Neuronal stem cell (in vitro differentiated cells): ENCODE data around the gene FBP2. TPM values are rescaled to one million over a fixed set of nuclear protein-coding genes. Genes with fewer than 3 reads are reported as not detected.

Experiments
- DNase-seq: peaks from one replicate; pipeline ENCODE4 v3.0.0-alpha.2; 2013; ENCODE audit warnings: low spot score
- H2AFZ ChIP-seq: one replicate; pipeline ENCODE4 v1.6.1; 2013; ENCODE audit warnings: mild to moderate bottlenecking, low read length, inconsistent platforms
- H2AK5ac ChIP-seq: 2 replicates; pipeline ENCODE4 v1.6.1; 2013; ENCODE audit warnings: low read depth, mild to moderate bottlenecking, inconsistent platforms, low read length, moderate library complexity, mixed read lengths
- H2BK120ac ChIP-seq: 2 replicates; pipeline ENCODE4 v1.6.1; 2013; ENCODE audit warnings: low read depth, mild to moderate bottlenecking, inconsistent platforms, low read length, moderate library complexity, mixed read lengths
- H2BK12ac ChIP-seq: one replicate; pipeline ENCODE4 v1.6.1; 2013; ENCODE audit warnings: low read length, inconsistent platforms
- H2BK15ac ChIP-seq: 2 replicates; pipeline ENCODE4 v1.6.1; 2013; ENCODE audit warnings: mild to moderate bottlenecking, low read length, inconsistent platforms, mixed read lengths
- H2BK5ac ChIP-seq: one replicate; pipeline ENCODE4 v1.6.1; 2013; ENCODE audit warnings: inconsistent platforms, mild to moderate bottlenecking, low read length, moderate library complexity
- H3K14ac ChIP-seq: one replicate; pipeline ENCODE4 v1.6.1; 2013; ENCODE audit warnings: low read length, inconsistent platforms
- H3K18ac ChIP-seq: 2 replicates; pipeline ENCODE4 v1.6.1; 2013; ENCODE audit warnings: low read length, inconsistent platforms
- H3K23ac ChIP-seq: 2 replicates; pipeline ENCODE4 v1.6.1; 2013; ENCODE audit warnings: low read depth, mild to moderate bottlenecking, mixed read lengths, low read length, inconsistent platforms; ENCODE audit not compliant: poor library complexity
- H3K27ac ChIP-seq: replicated peaks from 3 replicates; pipeline ENCODE4 v1.5.1; 2013; ENCODE audit warnings: low read length, inconsistent platforms
- H3K27me3 ChIP-seq, 3 experiments: 2 replicates each; pipeline ENCODE4 v1.6.1; 2013; ENCODE audit warnings: low read length in 3 of 3, mild to moderate bottlenecking in 2 of 3, inconsistent platforms in 1 of 3, low read depth in 1 of 3, mixed read lengths in 1 of 3, moderate library complexity in 1 of 3; ENCODE audit not compliant: control insufficient read depth in 3 of 3, insufficient read depth in 3 of 3
- H3K36me3 ChIP-seq, 2 donors: replicated peaks in 1 of 2; 2 replicates each; pipeline ENCODE4 v1.6.1; 2013; ENCODE audit warnings: low read length in 2 of 2; ENCODE audit not compliant: control insufficient read depth in 2 of 2, insufficient read depth in 2 of 2
- H3K4ac ChIP-seq: 2 replicates; pipeline ENCODE4 v1.6.1; 2013; ENCODE audit warnings: inconsistent platforms, mild to moderate bottlenecking, low read length, moderate library complexity
- H3K4me1 ChIP-seq, 2 donors: 1 replicate in 1 of 2; 2 replicates in 1 of 2; pipeline ENCODE4 v1.6.1; 2013; ENCODE audit warnings: low read length in 2 of 2, low read depth in 1 of 2; ENCODE audit not compliant: control insufficient read depth in 2 of 2, insufficient read depth in 1 of 2
- H3K4me2 ChIP-seq: one replicate; pipeline ENCODE4 v1.6.1; 2013; ENCODE audit warnings: mild to moderate bottlenecking, low read length, inconsistent platforms; ENCODE audit not compliant: insufficient read depth, poor library complexity, severe bottlenecking
- H3K4me3 ChIP-seq, 2 donors: 2 replicates each; pipeline ENCODE4 v1.5.1; 2013; ENCODE audit warnings: low read length in 2 of 2, mild to moderate bottlenecking in 2 of 2, inconsistent platforms in 1 of 2, moderate library complexity in 1 of 2
- H3K79me1 ChIP-seq: one replicate; pipeline ENCODE4 v1.6.1; 2013; ENCODE audit warnings: low read depth, mild to moderate bottlenecking, inconsistent platforms, low read length, moderate library complexity
- H3K9ac ChIP-seq: one replicate; pipeline ENCODE4 v1.6.1; 2013; ENCODE audit warnings: mild to moderate bottlenecking, low read depth, low read length, inconsistent platforms; ENCODE audit not compliant: poor library complexity
- H3K9me3 ChIP-seq, 2 donors: replicated peaks in 1 of 2; 2 replicates each; pipeline versions ENCODE3 to v1.6.1; 2013; ENCODE audit warnings: low read length in 2 of 2, mild to moderate bottlenecking in 2 of 2, inconsistent platforms in 1 of 2, low read depth in 1 of 2, mixed read lengths in 1 of 2, moderate library complexity in 1 of 2; ENCODE audit not compliant: control insufficient read depth in 2 of 2, insufficient read depth in 1 of 2
- H4K8ac ChIP-seq: one replicate; pipeline ENCODE4 v1.6.1; 2013; ENCODE audit warnings: low read depth, mild to moderate bottlenecking, inconsistent platforms, low read length, moderate library complexity
- H4K91ac ChIP-seq: one replicate; pipeline ENCODE4 v1.6.1; 2013; ENCODE audit warnings: low read length, low read depth, mild to moderate bottlenecking, inconsistent platforms; ENCODE audit not compliant: poor library complexity
- WGBS, 2 donors: extraction: QIAGEN DNeasy Blood & Tissue Kit; methylation state at CpG; one replicate each; pipeline ENCODE4 v1.1.7; 2013; ENCODE audit warnings: missing lambda C conversion rate in 2 of 2, mixed read lengths in 1 of 2; ENCODE audit not compliant: insufficient read length in 2 of 2, insufficient replicate concordance in 1 of 2; ENCODE audit errors: extremely low coverage in 2 of 2; 5-methylcytosine and 5-hydroxymethylcytosine counted together
- polyA plus RNA-seq, 2 experiments: library from polyadenylated mRNA; stranded (reverse); fragments of 200-250 nt; gene quantifications; one replicate each; pipeline ENCODE4 v1.2.3, GENCODE V29; 2013

The FBP2 gene
- 0.03 TPM for polyA plus RNA-seq (2013, experiment 1 of 2)
- not detected for polyA plus RNA-seq (2013, experiment 2 of 2)

- Histone ChIP-seq H3K27me3 (peaks cover 0 to 6% (median 0%) of the 10 kb centered on the region in 3 experiments), H4K91ac (no peak within 1 kb of the TSS), H3K4me3 (no peak within 1 kb of the TSS), H3K9ac (no peak within 1 kb of the TSS), H3K9me3 (no peaks in the 10 kb centered on the region), H2AFZ (peak within 1 kb of the TSS; percentile 47), H2AK5ac (no peak within 1 kb of the TSS), H3K23ac (no peak within 1 kb of the TSS), H2BK120ac (no peak within 1 kb of the TSS), H3K27ac (no peak within 1 kb of the TSS), H2BK12ac (no peak within 1 kb of the TSS), H3K4me2 (no peak within 1 kb of the TSS), H2BK15ac (no peak within 1 kb of the TSS), H2BK5ac (no peak within 1 kb of the TSS), H3K36me3 (no peaks in the 10 kb centered on the region), H4K8ac (no peak within 1 kb of the TSS), H3K4me1 (no peaks in the 10 kb centered on the region), H3K18ac (peak within 1 kb of the TSS; percentile 83), H3K4ac (no peak within 1 kb of the TSS), H3K14ac (no peak within 1 kb of the TSS), H3K79me1 (peaks cover 1% of the 10 kb centered on the region)
- DNase-seq = no peak
- WGBS, 2 donors = no CpG with 5 or more reads among the region's 21 CpGs
Observed at GRCh38 chr9:94593459-94594345, at the start of gene FBP2. TSS of gene FBP2 (minus strand) at chr9:94593824. CDS start at chr9:94593726, 98 bp downstream.

- Histone ChIP-seq H3K4me1 (peaks cover 6 to 8% of the 10 kb centered on the region in 2 donors), H3K9ac (no peak overlapping the region), H2BK12ac (peak overlapping the region; percentile 1), H3K14ac (no peak overlapping the region), H3K79me1 (no peaks in the 10 kb centered on the region), H3K18ac (no peak overlapping the region), H3K9me3 (peaks cover 0 to 3% of the 10 kb centered on the region in 2 donors), H2AK5ac (no peak overlapping the region), H3K27me3 (peaks cover 7 to 44% (median 27%) of the 10 kb centered on the region in 3 experiments), H3K4me2 (no peak overlapping the region), H2BK15ac (no peak overlapping the region), H2BK5ac (no peak overlapping the region), H4K91ac (no peak overlapping the region), H4K8ac (no peak overlapping the region), H2BK120ac (no peak overlapping the region), H2AFZ (no peak overlapping the region), H3K36me3 (no peaks in the 10 kb centered on the region), H3K27ac (no peak overlapping the region), H3K4ac (no peak overlapping the region), H3K4me3 (no peak overlapping the region), H3K23ac (no peak overlapping the region)
- WGBS, 2 donors = no CpG with 5 or more reads among the region's 8 CpGs
- DNase-seq = no peak
Observed at GRCh38 chr9:94643176-94643575, 49.6 kb upstream of the FBP2 start.

GRCh38 chr9:94642501-94642900, 48.9 kb upstream of the FBP2 start:
- Histone ChIP-seq H3K18ac (no peak overlapping the region), H2AFZ (no peak overlapping the region), H2BK12ac (no peak overlapping the region), H4K8ac (peak overlapping the region; percentile 19), H3K4ac (no peak overlapping the region), H3K79me1 (no peaks in the 10 kb centered on the region), H2AK5ac (peak overlapping the region; percentile 8), H3K4me2 (no peak overlapping the region), H3K36me3 (no peaks in the 10 kb centered on the region), H2BK5ac (no peak overlapping the region), H3K27me3 (peaks cover 7 to 51% (median 32%) of the 10 kb centered on the region in 3 experiments), H2BK120ac (no peak overlapping the region), H3K14ac (no peak overlapping the region), H3K9ac (no peak overlapping the region), H3K23ac (no peak overlapping the region), H4K91ac (no peak overlapping the region), H3K27ac (no peak overlapping the region), H3K9me3 (peaks cover 0 to 3% of the 10 kb centered on the region in 2 donors), H2BK15ac (no peak overlapping the region), H3K4me1 (peaks cover 6 to 8% of the 10 kb centered on the region in 2 donors), H3K4me3 (no peak overlapping the region)
- no peak for DNase-seq
- no CpG with 5 or more reads among the region's 5 CpGs for WGBS, 2 donors

- no peak overlapping the region for H3K27ac ChIP-seq
- no peak overlapping the region for H3K18ac ChIP-seq
- H3K4me1 ChIP-seq = peaks cover 3 to 6% of the 10 kb centered on the region in 2 donors
- H3K36me3 ChIP-seq = no peaks in the 10 kb centered on the region
- H2AFZ ChIP-seq = peak overlapping the region; percentile 91
- no peak overlapping the region for H3K23ac ChIP-seq
- H4K8ac ChIP-seq = no peak overlapping the region
- no peak overlapping the region for H3K9ac ChIP-seq
- no peak overlapping the region for H2AK5ac ChIP-seq
- no peak overlapping the region for H2BK5ac ChIP-seq
- no peak overlapping the region for H2BK12ac ChIP-seq
- peaks cover 7 to 66% (median 33%) of the 10 kb centered on the region in 3 experiments for H3K27me3 ChIP-seq
- H3K79me1 ChIP-seq = no peaks in the 10 kb centered on the region
- DNase-seq = no peak
- H3K4me3 ChIP-seq = peak overlapping the region; percentile 41 to 78
- H2BK120ac ChIP-seq = no peak overlapping the region
- no peak overlapping the region for H3K4ac ChIP-seq
- peak overlapping the region; percentile 35 for H2BK15ac ChIP-seq
- H3K4me2 ChIP-seq = peak overlapping the region; percentile 100
- H4K91ac ChIP-seq = no peak overlapping the region
- H3K14ac ChIP-seq = no peak overlapping the region
- H3K9me3 ChIP-seq = peaks cover 0 to 3% of the 10 kb centered on the region in 2 donors
- WGBS, 2 donors = no CpG with 5 or more reads among the region's 15 CpGs
Observed at GRCh38 chr9:94639999-94640376, 46.4 kb upstream of the FBP2 start.
